HG03571 (cell line): ENCODE data around the gene ATP2C2.
"Not testable (repeated sequence)": the region's sequence is repeated elsewhere in the genome, so short reads cannot be mapped to it uniquely, and the experiment has no call there.

ENCODE experiments used
- ATAC-seq: cut with Tn5 transposase; IDR thresholded peaks from one replicate; pipeline ENCODE4 v1.9.1; 2021; ENCODE audit not compliant: unreplicated experiment

Gene ATP2C2

GRCh38 chr16:84339766-84340165 lies 28.6 kb upstream of the ATP2C2 start:
- ATAC-seq: no peak

GRCh38 chr16:84340325-84341040 lies 27.9 kb upstream of the ATP2C2 start:
- no peak for ATAC-seq

DNA sequence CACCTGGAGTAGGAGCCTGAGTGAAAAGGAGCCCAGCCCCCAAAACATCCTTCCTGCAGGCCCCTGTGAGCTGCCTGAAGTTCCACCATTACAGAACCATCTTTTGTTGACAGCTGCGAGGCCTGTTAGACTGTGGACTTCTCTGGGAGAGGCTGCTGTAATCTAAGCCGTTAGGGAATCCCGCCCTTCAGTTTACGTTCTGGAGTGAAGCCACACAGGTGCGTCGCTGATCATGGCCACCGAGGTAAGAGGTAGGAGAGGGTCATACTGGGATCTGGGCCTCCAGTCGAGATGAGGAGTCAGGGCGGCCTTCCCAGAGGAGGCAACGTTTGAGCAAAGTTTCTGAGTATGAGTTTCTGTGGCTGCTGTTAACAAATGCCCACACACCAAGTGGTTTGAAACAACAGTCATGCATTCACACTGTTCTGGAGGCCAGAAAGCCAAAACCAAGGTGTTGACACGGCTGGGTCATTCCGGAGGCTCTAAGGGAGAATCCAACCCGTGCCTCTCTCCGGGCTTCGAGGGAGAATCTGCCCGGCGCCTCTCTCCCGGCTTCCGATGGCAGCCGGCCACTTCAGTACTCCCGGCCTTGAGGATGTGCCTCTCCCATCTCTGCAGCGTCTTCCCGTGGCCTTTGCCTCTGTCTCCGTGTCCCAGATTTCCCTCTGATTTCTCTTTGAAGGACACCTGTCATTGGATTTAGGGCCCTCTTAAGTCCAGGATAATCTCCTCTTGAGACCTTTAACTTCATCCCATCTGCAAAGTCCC lies 26.6 kb upstream of the ATP2C2 start:
- no peak for ATAC-seq

- ATAC-seq: not testable (repeated sequence)
These were observed 24.5 kb upstream of the ATP2C2 start for GRCh38 chr16:84343800-84344199.

DNA sequence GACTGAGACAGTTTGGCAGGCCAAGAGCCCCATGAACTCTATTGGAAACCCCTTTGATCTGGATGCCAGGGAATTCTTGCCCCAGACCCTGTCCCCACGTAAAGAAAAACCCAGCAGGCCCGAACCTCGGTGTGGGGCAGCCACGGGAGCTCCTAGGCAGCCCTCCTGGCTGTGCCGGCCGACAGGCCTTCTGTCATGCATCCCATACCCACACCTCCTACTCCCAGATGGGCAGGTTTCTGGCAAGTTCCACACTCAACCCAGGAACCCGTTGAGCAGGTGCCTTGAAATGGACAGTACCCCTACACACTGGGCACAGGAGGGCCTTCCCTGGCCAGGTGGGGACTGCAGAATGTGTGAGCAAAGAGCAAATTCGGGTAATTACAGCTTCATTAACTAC lies 23.6 kb upstream of the ATP2C2 start:
- ATAC-seq: no peak

DNA sequence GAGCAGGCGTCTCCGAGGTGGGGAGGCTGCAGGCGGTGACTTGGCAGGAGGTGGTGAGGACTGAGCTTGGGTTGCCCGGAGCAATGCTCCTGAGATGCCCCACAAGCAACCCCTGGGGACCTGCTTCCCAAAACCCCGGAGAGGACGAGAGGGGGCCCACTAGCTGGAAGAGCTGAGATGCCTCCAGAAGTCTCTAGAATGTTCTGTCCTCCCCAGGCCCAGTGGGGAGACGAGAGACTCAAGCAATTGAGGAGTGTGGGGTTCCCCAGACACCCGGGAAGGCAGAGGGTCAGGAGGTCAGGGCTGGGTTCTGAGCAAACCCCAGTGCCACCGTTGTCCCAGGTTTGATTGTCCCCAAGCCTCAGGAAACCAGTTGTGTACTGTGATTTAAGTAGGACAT lies 21.2 kb upstream of the ATP2C2 start:
- no peak for ATAC-seq

DNA sequence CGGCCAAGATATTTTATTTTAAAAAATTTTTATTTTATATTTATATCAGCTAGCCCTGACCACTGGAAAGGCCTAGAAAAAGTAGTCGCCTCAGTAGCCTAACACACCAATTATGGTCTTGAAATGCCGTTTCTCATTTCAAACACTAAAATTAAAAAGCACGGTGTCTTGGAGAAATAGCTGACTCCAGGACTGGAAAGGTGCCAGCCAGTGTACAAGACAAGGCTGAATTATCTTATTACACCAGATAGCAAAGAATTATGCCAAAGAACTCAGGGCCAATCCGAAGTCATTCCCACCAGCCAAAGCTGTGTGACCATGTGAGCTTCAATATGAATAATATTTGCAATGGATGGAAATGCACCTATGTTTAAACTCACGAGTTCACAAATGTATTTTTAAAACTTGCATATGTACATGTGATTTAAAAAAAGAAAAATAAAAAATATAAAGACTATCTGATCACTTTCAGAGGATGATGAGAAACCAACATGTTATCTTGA lies 19.9 kb upstream of the ATP2C2 start:
- no peak for ATAC-seq

DNA sequence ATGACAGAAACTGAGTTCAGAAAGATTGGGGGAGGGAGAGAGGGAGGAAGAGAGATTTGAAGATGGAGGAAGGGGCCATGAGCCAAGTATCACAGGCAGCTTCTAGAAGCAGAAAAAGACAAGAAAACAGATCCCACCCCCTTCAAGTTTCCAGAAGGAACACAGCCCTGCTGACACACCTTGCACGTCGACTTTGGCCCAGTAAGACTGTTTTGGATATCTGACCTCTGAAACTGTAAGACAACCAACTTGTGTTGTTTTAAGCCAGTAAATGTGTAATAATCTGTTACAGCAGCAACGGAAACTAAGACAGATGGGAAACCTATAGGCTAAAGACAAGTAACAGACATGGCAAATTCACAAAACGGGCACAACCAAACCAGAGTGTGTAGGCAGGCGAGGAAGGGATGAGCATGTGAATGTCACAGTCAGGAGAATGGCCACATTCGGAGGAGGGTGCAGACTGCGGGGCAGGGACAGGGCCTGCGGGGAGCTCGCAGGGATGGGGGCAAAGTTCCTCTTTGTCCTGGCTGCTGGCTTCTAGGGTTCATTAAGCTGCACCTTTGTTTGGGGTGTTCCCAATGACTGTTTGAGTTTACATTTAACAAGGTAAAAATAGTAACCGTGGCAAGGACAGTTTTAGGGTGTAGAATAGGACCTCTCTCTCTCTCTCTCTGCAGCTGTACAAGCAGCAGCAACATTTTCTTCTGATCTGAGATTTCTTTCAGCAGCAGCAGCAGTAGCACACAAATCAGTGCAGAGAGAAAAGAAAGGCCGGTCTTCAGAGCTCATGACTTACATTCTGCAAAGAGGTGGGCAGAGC lies 18.3 kb upstream of the ATP2C2 start:
- ATAC-seq: no peak

GRCh38 chr16:84350685-84351400 lies 17.5 kb upstream of the ATP2C2 start:
- ATAC-seq: no peak

GRCh38 chr16:84351630-84352029 lies 16.7 kb upstream of the ATP2C2 start:
- ATAC-seq: no peak

DNA sequence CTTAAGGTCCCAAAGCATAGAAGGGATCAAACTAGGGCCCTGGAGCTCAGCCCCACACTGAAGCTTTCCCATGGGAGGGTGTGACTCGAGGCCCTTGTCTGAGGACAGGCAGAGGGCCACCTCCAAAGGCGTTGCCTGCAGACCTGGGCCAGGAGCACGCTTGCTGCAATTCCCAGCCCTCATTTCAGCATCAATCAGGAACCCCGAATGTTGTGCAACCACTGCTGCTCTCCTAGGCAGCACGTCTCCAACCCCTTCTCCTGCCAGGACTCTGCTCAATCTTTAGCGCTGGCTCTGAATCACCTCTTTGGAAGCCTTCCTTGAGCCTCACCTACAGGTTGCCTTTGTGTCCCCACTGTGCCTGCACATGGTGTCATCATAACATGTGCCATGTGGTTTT lies 14.0 kb upstream of the ATP2C2 start:
- ATAC-seq: no peak

DNA sequence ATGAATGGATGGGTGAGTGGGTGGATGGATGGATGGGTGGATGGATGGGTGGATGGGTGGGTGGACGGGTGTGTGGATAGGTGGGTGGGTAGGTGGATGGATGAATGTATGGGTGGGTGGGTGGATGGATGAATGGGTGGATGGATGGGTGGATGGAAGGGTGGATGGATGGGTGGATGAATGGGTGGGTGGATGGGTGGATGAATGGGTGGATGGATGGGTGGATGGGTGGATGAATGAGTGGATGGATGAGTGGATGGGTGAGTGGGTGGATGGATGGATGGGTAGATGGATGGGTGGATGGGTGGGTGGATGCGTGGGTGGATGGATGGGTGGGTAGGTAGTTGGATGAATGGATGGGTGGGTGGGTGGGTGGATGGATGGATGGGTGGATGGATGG lies 13.2 kb upstream of the ATP2C2 start:
- no peak for ATAC-seq

GRCh38 chr16:84356176-84356575 lies 12.2 kb upstream of the ATP2C2 start:
- ATAC-seq: no peak

GRCh38 chr16:84356591-84357116 lies 11.7 kb upstream of the ATP2C2 start:
- no peak for ATAC-seq

GRCh38 chr16:84357191-84357651 lies 11.1 kb upstream of the ATP2C2 start:
- ATAC-seq: no peak

GRCh38 chr16:84358601-84359295 lies 9.6 kb upstream of the ATP2C2 start:
- ATAC-seq: no peak

GRCh38 chr16:84359326-84359725 lies 9.0 kb upstream of the ATP2C2 start:
- no peak for ATAC-seq

- no peak for ATAC-seq
These were observed 8.2 kb upstream of the ATP2C2 start for GRCh38 chr16:84360170-84360569.

DNA sequence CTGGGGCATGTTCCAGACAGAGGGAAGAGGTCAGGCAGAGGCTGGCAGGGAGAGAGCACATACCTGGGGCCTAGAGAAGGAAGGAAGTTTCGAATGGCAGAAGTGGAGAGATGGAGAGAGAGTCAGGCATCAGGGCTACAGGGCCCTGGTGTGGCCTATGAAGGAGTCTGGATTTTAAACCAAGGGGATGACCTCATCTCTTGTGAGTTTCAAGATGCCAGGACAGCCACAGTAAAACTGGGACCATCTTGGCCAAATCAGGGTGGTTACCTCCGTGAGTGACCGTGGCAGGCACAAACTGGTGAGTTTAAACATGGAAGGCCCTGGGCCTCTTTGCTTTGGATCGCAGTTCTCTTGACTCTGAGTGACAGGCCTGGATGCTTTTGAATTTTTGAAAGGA lies 7.6 kb upstream of the ATP2C2 start:
- no peak for ATAC-seq

DNA sequence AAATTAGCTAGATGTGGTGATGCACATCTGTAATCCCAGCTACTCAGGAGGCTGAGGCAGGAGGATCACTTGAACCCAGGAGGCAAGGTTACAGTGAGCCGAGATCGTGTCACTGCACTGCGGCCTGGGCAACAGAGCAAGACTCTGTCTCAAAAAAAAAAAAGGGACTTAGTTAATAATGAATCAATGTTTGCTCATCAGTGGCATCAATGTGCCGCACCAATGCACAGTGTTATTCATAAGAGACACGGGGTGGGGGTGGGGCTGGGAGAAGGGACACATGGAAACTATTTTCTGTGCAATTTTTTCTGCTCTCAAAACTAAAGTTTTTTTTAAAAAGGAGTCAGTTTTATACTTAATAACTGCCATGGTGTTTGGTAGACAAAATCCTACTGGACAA lies 6.8 kb upstream of the ATP2C2 start:
- no peak for ATAC-seq
